Loucy (cell line): ENCODE data around the gene DHX9.

Experiments
- H2AFZ ChIP-seq: fragments of 200-600 bp; sonication (generic); 2 replicates; pipeline ENCODE4 v1.6.0; 2016; ENCODE audit warnings: antibody characterized with exemption, mild to moderate bottlenecking, low read length, moderate library complexity
- H3F3A ChIP-seq: fragments of 200-600 bp; 2 replicates; pipeline ENCODE4 v1.6.0; 2016; ENCODE audit warnings: antibody characterized with exemption, low read depth, mild to moderate bottlenecking
- H3K27me3 ChIP-seq: fragments of 200-600 bp; sonication (generic); 2 replicates; pipeline ENCODE4 v1.6.1; 2014; ENCODE audit warnings: low read length, mild to moderate bottlenecking; ENCODE audit not compliant: insufficient read depth, poor library complexity, severe bottlenecking
- H3K36me3 ChIP-seq: fragments of 200-600 bp; sonication (generic); 2 replicates; pipeline ENCODE4 v1.6.1; 2016; ENCODE audit warnings: low read length; ENCODE audit not compliant: insufficient read depth
- H3K4me1 ChIP-seq: fragments of 200-600 bp; sonication (generic); 2 replicates; pipeline ENCODE4 v1.5.1; 2014; ENCODE audit warnings: low read length, mild to moderate bottlenecking; ENCODE audit not compliant: insufficient read depth, poor library complexity, severe bottlenecking
- H3K4me2 ChIP-seq: fragments of 200-600 bp; sonication (generic); 2 replicates; pipeline ENCODE4 v1.6.0; 2014; ENCODE audit warnings: antibody characterized with exemption, low read length, low read depth, mild to moderate bottlenecking; ENCODE audit not compliant: poor library complexity, severe bottlenecking
- H3K4me3 ChIP-seq: fragments of 200-600 bp; sonication (generic); 2 replicates; pipeline ENCODE4 v1.5.1; 2014; ENCODE audit warnings: low read length, mild to moderate bottlenecking, mixed read lengths; ENCODE audit not compliant: poor library complexity, severe bottlenecking
- H3K79me2 ChIP-seq: fragments of 200-600 bp; sonication (generic); 2 replicates; pipeline ENCODE4 v1.6.1; 2014; ENCODE audit warnings: low read length; ENCODE audit not compliant: insufficient read depth
- H3K9ac ChIP-seq: fragments of 200-600 bp; sonication (generic); 2 replicates; pipeline ENCODE4 v1.6.0; 2014; ENCODE audit warnings: mild to moderate bottlenecking, low read depth, low read length, moderate library complexity; ENCODE audit not compliant: poor library complexity, severe bottlenecking
- H3K9me2 ChIP-seq: fragments of 200-600 bp; sonication (generic); replicated peaks from 2 replicates; pipeline ENCODE4 v1.6.1; 2016; ENCODE audit warnings: low read depth, low read length, mixed read lengths
- H3K9me3 ChIP-seq: fragments of 200-600 bp; sonication (generic); 2 replicates; pipeline ENCODE4 v1.6.1; 2014; ENCODE audit warnings: mild to moderate bottlenecking, antibody characterized with exemption, low read length, low read depth; ENCODE audit not compliant: insufficient read depth
- H4K20me1 ChIP-seq: fragments of 200-600 bp; sonication (generic); 2 replicates; pipeline ENCODE4 v1.6.0; 2014; ENCODE audit warnings: antibody characterized with exemption, low read length, mild to moderate bottlenecking; ENCODE audit not compliant: insufficient read depth, poor library complexity, severe bottlenecking
- CTCF ChIP-seq: fragments of 200-600 bp; sonication (generic); conservative IDR thresholded peaks from 2 replicates; pipeline ENCODE4 v1.5.1; 2014; ENCODE audit warnings: mild to moderate bottlenecking, antibody characterized with exemption, low read length
- EZH2phosphoT487 ChIP-seq: fragments of 200-600 bp; IDR thresholded peaks from 2 replicates; pipeline ENCODE4 v1.6.1; 2018; ENCODE audit warnings: antibody characterized with exemption, mild to moderate bottlenecking, moderate library complexity, borderline replicate concordance

Gene DHX9

GRCh38 chr1:182845379-182845778, 6.2 kb downstream of the DHX9 start:
- Histone ChIP-seq H3K36me3 (peaks cover 74% of the 10 kb centered on the region), H3K4me3 (peak overlapping the region; percentile 79), H3K4me2 (peak overlapping the region; percentile 83)

GRCh38 chr1:182845894-182846293, 6.7 kb downstream of the DHX9 start:
- Histone ChIP-seq H3K27me3 (no peaks in the 10 kb centered on the region), H4K20me1 (peaks cover 100% of the 10 kb centered on the region), H3K36me3 (peaks cover 79% of the 10 kb centered on the region), H3K4me1 (peaks cover 76% of the 10 kb centered on the region), H3K4me2 (peak overlapping the region; percentile 83), H3K9me3 (no peaks in the 10 kb centered on the region), H3K9me2 (no peaks in the 10 kb centered on the region), H3K9ac (no peak overlapping the region), H3K79me2 (peaks cover 100% of the 10 kb centered on the region), H2AFZ (no peak overlapping the region), H3K4me3 (peak overlapping the region; percentile 79), H3F3A (no peaks in the 10 kb centered on the region)
- TF ChIP-seq EZH2phosphoT487 (no peak), CTCF (no peak)

More at GRCh38 chr1:182845379-182845778, 6.2 kb downstream of the DHX9 start:
- Histone ChIP-seq H3F3A (no peaks in the 10 kb centered on the region), H3K27me3 (no peaks in the 10 kb centered on the region), H3K9me2 (no peaks in the 10 kb centered on the region), H4K20me1 (peaks cover 100% of the 10 kb centered on the region), H2AFZ (no peak overlapping the region), H3K4me1 (peaks cover 76% of the 10 kb centered on the region), H3K79me2 (peaks cover 100% of the 10 kb centered on the region), H3K9me3 (no peaks in the 10 kb centered on the region), H3K9ac (peak overlapping the region; percentile 9)
- no peak for TF ChIP-seq CTCF
- TF ChIP-seq EZH2phosphoT487: no peak

GRCh38 chr1:182847105-182847504, 8.0 kb downstream of the DHX9 start:
- Histone ChIP-seq H3K4me1 (peaks cover 68% of the 10 kb centered on the region), H3K9me3 (no peaks in the 10 kb centered on the region), H3K4me3 (peak overlapping the region; percentile 79), H2AFZ (no peak overlapping the region), H4K20me1 (peaks cover 100% of the 10 kb centered on the region), H3F3A (no peaks in the 10 kb centered on the region), H3K36me3 (peaks cover 91% of the 10 kb centered on the region), H3K9ac (no peak overlapping the region), H3K9me2 (no peaks in the 10 kb centered on the region), H3K27me3 (no peaks in the 10 kb centered on the region), H3K79me2 (peaks cover 100% of the 10 kb centered on the region), H3K4me2 (peak overlapping the region; percentile 83)
- TF ChIP-seq EZH2phosphoT487: no peak

- Histone ChIP-seq H3K4me3 (peak overlapping the region; percentile 79), H3K36me3 (peaks cover 97% of the 10 kb centered on the region), H3K9me3 (no peaks in the 10 kb centered on the region), H3F3A (no peaks in the 10 kb centered on the region), H3K4me2 (peak overlapping the region; percentile 83), H3K9me2 (no peaks in the 10 kb centered on the region), H3K9ac (no peak overlapping the region), H2AFZ (no peak overlapping the region), H3K4me1 (peaks cover 57% of the 10 kb centered on the region), H4K20me1 (peaks cover 100% of the 10 kb centered on the region), H3K79me2 (peaks cover 100% of the 10 kb centered on the region), H3K27me3 (no peaks in the 10 kb centered on the region)
- no peak for TF ChIP-seq EZH2phosphoT487
- TF ChIP-seq CTCF: no peak
Measured at GRCh38 chr1:182848736-182849135, 9.6 kb downstream of the DHX9 start.
